DND-41 (cell line): ENCODE measurements around the gene AAMDC.

Experiments
- ATAC-seq: fragments of 200-7000 bp; cut with Tn5 transposase; 3 replicates; pipeline ENCODE4 v1.9.1; 2021; ENCODE audit warnings: low read depth; ENCODE audit not compliant: insufficient read depth
- DNase-seq: peaks from one replicate; pipeline ENCODE4 v3.0.0-alpha.2; 2020
- H2AFZ ChIP-seq: 2 replicates; pipeline ENCODE4 v1.6.0; 2012; ENCODE audit warnings: low read depth, low read length
- H3K27ac ChIP-seq: 2 replicates; pipeline ENCODE4 v1.5.1; 2012; ENCODE audit warnings: low read length, inconsistent platforms
- H3K27me3 ChIP-seq: fragments of 200-600 bp; sonication (generic); 2 replicates; pipeline ENCODE4 v1.6.0; 2012; ENCODE audit warnings: low read length, mild to moderate bottlenecking, inconsistent platforms; ENCODE audit not compliant: insufficient read depth, poor library complexity
- H3K36me3 ChIP-seq: 2 replicates; pipeline ENCODE4 v1.5.1; 2012; ENCODE audit warnings: low read length, inconsistent platforms; ENCODE audit not compliant: insufficient read depth
- H3K4me1 ChIP-seq: 2 replicates; pipeline ENCODE4 v1.5.1; 2012; ENCODE audit warnings: mild to moderate bottlenecking, low read length; ENCODE audit not compliant: insufficient read depth
- H3K4me2 ChIP-seq: 2 replicates; pipeline ENCODE4 v1.6.0; 2012; ENCODE audit warnings: mild to moderate bottlenecking, moderate library complexity, low read length, inconsistent platforms; ENCODE audit not compliant: insufficient read depth
- H3K4me3 ChIP-seq, 2 experiments: fragments of 200-600 bp in 1 of 2; shearing (Covaris generic) in 1 of 2; 2 replicates each; pipeline ENCODE4 v1.5.1; 2012 to 2016; ENCODE audit warnings: inconsistent platforms in 2 of 2, low read length in 2 of 2, mild to moderate bottlenecking in 2 of 2, low read depth in 1 of 2, moderate library complexity in 1 of 2
- H3K79me2 ChIP-seq: 2 replicates; pipeline ENCODE4 v1.6.0; 2012; ENCODE audit warnings: low read length, inconsistent platforms; ENCODE audit not compliant: insufficient read depth
- H3K9ac ChIP-seq: 2 replicates; pipeline ENCODE4 v1.6.0; 2012; ENCODE audit warnings: low read depth, mild to moderate bottlenecking, inconsistent platforms, low read length, moderate library complexity
- H3K9me3 ChIP-seq: 2 replicates; pipeline ENCODE4 v1.5.1; 2012; ENCODE audit warnings: low read length, moderate library complexity, mild to moderate bottlenecking, inconsistent platforms; ENCODE audit not compliant: insufficient read depth, severe bottlenecking
- H4K20me1 ChIP-seq: 2 replicates; pipeline ENCODE4 v1.6.0; 2012; ENCODE audit warnings: low read length; ENCODE audit not compliant: insufficient read depth
- CTCF ChIP-seq: IDR thresholded peaks from 2 replicates; pipeline ENCODE4 v1.5.1; 2012; ENCODE audit warnings: borderline replicate concordance, low read length, moderate library complexity, mild to moderate bottlenecking; ENCODE audit not compliant: poor library complexity, severe bottlenecking; ENCODE audit errors: extremely low read depth
- EZH2 ChIP-seq: IDR thresholded peaks from 3 replicates; pipeline ENCODE4 v1.6.1; 2012; ENCODE audit warnings: borderline replicate concordance, low read depth, mild to moderate bottlenecking, moderate library complexity, low read length, inconsistent platforms; ENCODE audit not compliant: severe bottlenecking

AAMDC gene

GRCh38 chr11:77879218-77879617, 58.3 kb downstream of the AAMDC start:
- H3K9me3 ChIP-seq = no peaks in the 10 kb centered on the region

GRCh38 chr11:77882396-77882795, 61.5 kb downstream of the AAMDC start:
- TF ChIP-seq CTCF (no peak), EZH2 (no peak)

More at GRCh38 chr11:77879218-77879617, 58.3 kb downstream of the AAMDC start:
- Histone ChIP-seq H3K9ac (no peak overlapping the region), H3K4me1 (no peaks in the 10 kb centered on the region), H3K4me3 (no peak overlapping the region), H3K36me3 (peaks cover 76% of the 10 kb centered on the region), H4K20me1 (no peaks in the 10 kb centered on the region), H2AFZ (no peak overlapping the region), H3K4me2 (no peak overlapping the region), H3K27ac (no peak overlapping the region), H3K79me2 (no peaks in the 10 kb centered on the region), H3K27me3 (no peaks in the 10 kb centered on the region)
- no peak for TF ChIP-seq EZH2
- no peak for TF ChIP-seq CTCF
- ATAC-seq (peak; percentile 57; the same call in 1 of the 3 replicates), DNase-seq (no peak)

GRCh38 chr11:77883775-77884174, 62.8 kb downstream of the AAMDC start:
- no peaks in the 10 kb centered on the region for H3K79me2 ChIP-seq
- H2AFZ ChIP-seq = no peak overlapping the region
- DNase-seq (no peak), ATAC-seq (no peak)
- no peak for TF ChIP-seq CTCF
- no peak for TF ChIP-seq EZH2
- H3K27ac ChIP-seq = no peak overlapping the region
- H3K27me3 ChIP-seq = no peaks in the 10 kb centered on the region
- peaks cover 59% of the 10 kb centered on the region for H3K36me3 ChIP-seq
- no peak overlapping the region for H3K9ac ChIP-seq
- H3K4me1 ChIP-seq = no peaks in the 10 kb centered on the region
- H4K20me1 ChIP-seq = no peaks in the 10 kb centered on the region
- no peaks in the 10 kb centered on the region for H3K9me3 ChIP-seq
- no peak overlapping the region for H3K4me2 ChIP-seq
- no peak overlapping the region for H3K4me3 ChIP-seq

More at GRCh38 chr11:77882396-77882795, 61.5 kb downstream of the AAMDC start:
- Histone ChIP-seq H4K20me1 (no peaks in the 10 kb centered on the region), H3K4me3 (no peak overlapping the region), H2AFZ (no peak overlapping the region), H3K9ac (no peak overlapping the region), H3K27ac (no peak overlapping the region), H3K27me3 (no peaks in the 10 kb centered on the region), H3K9me3 (no peaks in the 10 kb centered on the region), H3K4me2 (no peak overlapping the region), H3K79me2 (no peaks in the 10 kb centered on the region), H3K36me3 (peaks cover 67% of the 10 kb centered on the region), H3K4me1 (no peaks in the 10 kb centered on the region)
- DNase-seq (no peak), ATAC-seq (no peak)

- DNase-seq (no peak), ATAC-seq (no peak)
- TF ChIP-seq EZH2 (no peak), CTCF (no peak)
- Histone ChIP-seq H3K9me3 (no peaks in the 10 kb centered on the region), H3K27ac (no peak overlapping the region), H3K9ac (no peak overlapping the region), H3K27me3 (no peaks in the 10 kb centered on the region), H3K4me1 (no peaks in the 10 kb centered on the region), H3K36me3 (peaks cover 53% of the 10 kb centered on the region), H3K79me2 (no peaks in the 10 kb centered on the region), H3K4me2 (no peak overlapping the region), H3K4me3 (no peak overlapping the region), H2AFZ (no peak overlapping the region), H4K20me1 (no peaks in the 10 kb centered on the region)
Measured at GRCh38 chr11:77884186-77884828, 63.4 kb downstream of the AAMDC start.
